PC-9 (cell line): Measurements from ENCODE around the gene RIPOR3. TPM values are rescaled to one million over a fixed set of nuclear protein-coding genes. Genes with fewer than 3 reads are reported as not detected.
"Not testable (repeated sequence)": the region's sequence is repeated elsewhere in the genome, so short reads cannot be mapped to it uniquely, and the experiment has no call there.

Experiments used
- BruUV-seq: library from RNA; stranded (reverse); fragments of 400-500 nt; replicated peaks from 2 replicates; lab custom pipeline; 2021; lab: Mats Ljungman, UMichigan
- CTCF ChIA-PET: fragments of 300-600 bp; sonication (Branson Sonifier 250); formaldehyde crosslinking; loops from one replicate; lab custom pipeline; 2022; ENCODE audit warnings: antibody characterized with exemption; lab: Charles Lee
- POLR2A ChIA-PET: fragments of 300-600 bp; sonication (Branson Sonifier 250); formaldehyde crosslinking; loops from one replicate; lab custom pipeline; 2022; ENCODE audit warnings: antibody characterized with exemption; ENCODE audit not compliant: unreplicated experiment; lab: Charles Lee
- DNase-seq, 2 experiments: peaks; one replicate each; pipeline versions ENCODE4 v3.0.0 to v3.0.0-alpha.2; 2015 to 2022; ENCODE audit warnings: mixed read lengths in 1 of 2
- H2AFZ ChIP-seq: fragments of 200-600 bp; sonication (generic); 2 replicates; pipeline ENCODE4 v1.8.1; 2017; ENCODE audit warnings: antibody characterized with exemption
- H3F3A ChIP-seq: fragments of 200-600 bp; sonication (generic); 2 replicates; pipeline ENCODE4 v1.8.1; 2017; ENCODE audit warnings: antibody characterized with exemption, mild to moderate bottlenecking, low read depth; ENCODE audit not compliant: insufficient read depth
- H3K27ac ChIP-seq: fragments of 200-600 bp; sonication (generic); 2 replicates; pipeline ENCODE4 v1.6.1; 2016; ENCODE audit warnings: mixed run types
- H3K27me3 ChIP-seq: fragments of 200-600 bp; sonication (generic); 2 replicates; pipeline ENCODE4 v1.6.1; 2016; ENCODE audit warnings: low read depth, mixed run types; ENCODE audit not compliant: insufficient read depth
- H3K36me3 ChIP-seq: fragments of 200-600 bp; sonication (generic); 2 replicates; pipeline ENCODE4 v1.6.1; 2016; ENCODE audit warnings: low read depth, mixed run types
- H3K4me1 ChIP-seq: fragments of 200-600 bp; sonication (generic); replicated peaks from 2 replicates; pipeline ENCODE4 v1.6.1; 2016; ENCODE audit warnings: mixed run types; ENCODE audit not compliant: insufficient read depth
- H3K4me2 ChIP-seq: fragments of 200-600 bp; sonication (generic); 2 replicates; pipeline ENCODE4 v1.6.1; 2017; ENCODE audit warnings: mixed run types
- H3K4me3 ChIP-seq: fragments of 200-600 bp; sonication (generic); 2 replicates; pipeline ENCODE4 v1.6.1; 2016; ENCODE audit warnings: mixed run types
- H3K79me2 ChIP-seq: fragments of 200-600 bp; sonication (generic); 2 replicates; pipeline ENCODE4 v1.6.1; 2017; ENCODE audit warnings: low read depth, mixed run types
- H3K9me2 ChIP-seq: fragments of 200-600 bp; sonication (generic); 2 replicates; pipeline ENCODE4 v1.8.1; 2017; ENCODE audit warnings: mild to moderate bottlenecking; ENCODE audit not compliant: insufficient read depth
- H3K9me3 ChIP-seq: fragments of 200-600 bp; sonication (generic); 2 replicates; pipeline ENCODE4 v1.8.1; 2016; ENCODE audit warnings: low read depth; ENCODE audit not compliant: insufficient read depth
- H4K20me1 ChIP-seq: fragments of 200-600 bp; sonication (generic); 2 replicates; pipeline ENCODE4 v1.8.1; 2017; ENCODE audit not compliant: insufficient read depth
- CTCF ChIP-seq: fragments of 200-600 bp; sonication (generic); conservative IDR thresholded peaks from 2 replicates; pipeline ENCODE4 v1.6.1; 2017; ENCODE audit warnings: mixed run types, antibody characterized with exemption, mild to moderate bottlenecking, moderate library complexity
- EZH2 ChIP-seq: fragments of 200-600 bp; sonication (generic); IDR thresholded peaks from 2 replicates; pipeline ENCODE4 v1.8.0; 2017; ENCODE audit warnings: antibody characterized with exemption, low read depth
- intact Hi-C: fragments of 100-400 bp; cut with micrococcal nuclease; formaldehyde crosslinking; loops from one replicate; pipeline ENCODE4 v1.10.0; 2022; ENCODE audit not compliant: unreplicated experiment
- total RNA-seq: library from RNA; stranded (reverse); gene quantifications from 2 replicates; pipeline ENCODE4 v1.2.3, GENCODE V29; 2021

The RIPOR3 gene
- total RNA-seq, 1 experiment from 2014 or later: 6.3 TPM

GRCh38 chr20:50704971-50705370 is 13.6 kb upstream of the RIPOR3 start:
- no peak for DNase-seq
- CTCF ChIA-PET: no interaction called here
- POLR2A ChIA-PET: interaction anchor here (0.6 kb wide), 1 partner anchor 15 kb away, joined by 5 read pairs; no protein-coding TSS in a partner anchor
- Histone ChIP-seq H3K27me3 (no peaks in the 10 kb centered on the region), H3K36me3 (no peaks in the 10 kb centered on the region), H3F3A (peaks cover 11% of the 10 kb centered on the region), H3K9me2 (no peaks in the 10 kb centered on the region), H3K79me2 (no peaks in the 10 kb centered on the region), H2AFZ (no peak overlapping the region), H3K27ac (no peak overlapping the region), H4K20me1 (no peaks in the 10 kb centered on the region), H3K9me3 (no peaks in the 10 kb centered on the region), H3K4me3 (no peak overlapping the region), H3K4me1 (peaks cover 30% of the 10 kb centered on the region), H3K4me2 (no peak overlapping the region)
- no TSS peak for BruUV-seq
- intact Hi-C loops: no loop called here
- no peak for TF ChIP-seq EZH2
- no peak for TF ChIP-seq CTCF

- no peak for TF ChIP-seq EZH2
- ChIA-PET CTCF (no interaction called here), POLR2A (interaction anchor here (0.6 kb wide), 2 partner anchors 15 to 71 kb away, joined by 5 to 16 read pairs; no protein-coding TSS in a partner anchor)
- Histone ChIP-seq H3K4me3 (no peak overlapping the region), H3K4me1 (peaks cover 25% of the 10 kb centered on the region), H3K27me3 (no peaks in the 10 kb centered on the region), H3K4me2 (no peak overlapping the region), H3K27ac (no peak overlapping the region), H3K36me3 (no peaks in the 10 kb centered on the region), H2AFZ (no peak overlapping the region), H3K9me3 (no peaks in the 10 kb centered on the region), H3F3A (peaks cover 7% of the 10 kb centered on the region), H3K79me2 (no peaks in the 10 kb centered on the region), H4K20me1 (no peaks in the 10 kb centered on the region), H3K9me2 (no peaks in the 10 kb centered on the region)
- DNase-seq: no peak
- intact Hi-C loops: no loop called here
- no TSS peak for BruUV-seq
Observed at GRCh38 chr20:50704514-50704913, 13.2 kb upstream of the RIPOR3 start.

GRCh38 chr20:50703651-50704438 is 12.5 kb upstream of the RIPOR3 start:
- DNase-seq, H3K9me3 ChIP-seq, H3K79me2 ChIP-seq, H3K27ac ChIP-seq, H3K9me2 ChIP-seq, H3K36me3 ChIP-seq, H3K4me2 ChIP-seq, CTCF ChIA-PET, intact Hi-C loops, H3F3A ChIP-seq, H3K4me3 ChIP-seq, BruUV-seq, H2AFZ ChIP-seq, H4K20me1 ChIP-seq, H3K27me3 ChIP-seq: not testable (repeated sequence)
- H3K4me1 ChIP-seq: peaks cover 18% of the 10 kb centered on the region
- POLR2A ChIA-PET: interaction anchor here (0.6 kb wide), 2 partner anchors 14 to 70 kb away, joined by 5 to 16 read pairs; no protein-coding TSS in a partner anchor
